ENCODE measurements around the gene HS3ST5. TPM values are rescaled to one million over a fixed set of nuclear protein-coding genes. Genes with fewer than 3 reads are reported as not detected.
"Not testable (repeated sequence)": the region's sequence is repeated elsewhere in the genome, so short reads cannot be mapped to it uniquely, and the experiment has no call there.

HS3ST5 gene
- total RNA-seq, 3 donors from 2014 or later = not detected

- H3K9me3 ChIP-seq = no peaks in the 10 kb centered on the region
- no peak for DNase-seq (ENCODE audit: low spot score in 2 of 2)
- no peaks in the 10 kb centered on the region for H3K27me3 ChIP-seq
- H3K36me3 ChIP-seq = no peaks in the 10 kb centered on the region
- TF ChIP-seq POLR2AphosphoS5 (IDR thresholded peaks at IDR 0.05) (no peak), POLR2A (IDR thresholded peaks at IDR 0.05) (no peak), CTCF (IDR thresholded peaks at IDR 0.05) (no peak)
- H3K4me3 ChIP-seq = no peak overlapping the region
- no peaks in the 10 kb centered on the region for H3K4me1 ChIP-seq
- intact Hi-C loops (cut with DNase I; ENCODE audit: low total_unique reads) = no loop called here
- no peak overlapping the region for H3K27ac ChIP-seq
Observed at GRCh38 chr6:114055349-114055748, 287.5 kb downstream of the HS3ST5 start.

GRCh38 chr6:114053791-114054190 lies 289.0 kb downstream of the HS3ST5 start:
- no peaks in the 10 kb centered on the region for H3K9me3 ChIP-seq
- no peaks in the 10 kb centered on the region for H3K36me3 ChIP-seq
- no peak overlapping the region for H3K4me3 ChIP-seq
- no peaks in the 10 kb centered on the region for H3K27me3 ChIP-seq
- no peaks in the 10 kb centered on the region for H3K4me1 ChIP-seq
- no peak overlapping the region for H3K27ac ChIP-seq
- no peak for TF ChIP-seq POLR2A (IDR thresholded peaks at IDR 0.05)
- no peak for TF ChIP-seq CTCF (IDR thresholded peaks at IDR 0.05)
- TF ChIP-seq POLR2AphosphoS5 (IDR thresholded peaks at IDR 0.05) = no peak
- intact Hi-C loops (cut with DNase I; ENCODE audit: low total_unique reads) = no loop called here
- DNase-seq (ENCODE audit: low spot score in 2 of 2) = no peak

- intact Hi-C loops (cut with DNase I; ENCODE audit: low total_unique reads) = no loop called here
- H3K4me1 ChIP-seq = no peaks in the 10 kb centered on the region
- no peak for DNase-seq (ENCODE audit: low spot score in 2 of 2)
- H3K36me3 ChIP-seq = no peaks in the 10 kb centered on the region
- no peaks in the 10 kb centered on the region for H3K9me3 ChIP-seq
- H3K27me3 ChIP-seq = no peaks in the 10 kb centered on the region
- no peak overlapping the region for H3K4me3 ChIP-seq
- H3K27ac ChIP-seq = no peak overlapping the region
- TF ChIP-seq POLR2A (IDR thresholded peaks at IDR 0.05) (no peak), POLR2AphosphoS5 (IDR thresholded peaks at IDR 0.05) (no peak), CTCF (IDR thresholded peaks at IDR 0.05) (no peak)
Observed at GRCh38 chr6:114052141-114052540, 290.7 kb downstream of the HS3ST5 start.

- no peak overlapping the region for H3K27ac ChIP-seq
- intact Hi-C loops (cut with DNase I; ENCODE audit: low total_unique reads) = no loop called here
- TF ChIP-seq POLR2A (IDR thresholded peaks at IDR 0.05) (no peak), POLR2AphosphoS5 (IDR thresholded peaks at IDR 0.05) (no peak), CTCF (IDR thresholded peaks at IDR 0.05) (no peak)
- no peaks in the 10 kb centered on the region for H3K9me3 ChIP-seq
- no peaks in the 10 kb centered on the region for H3K4me1 ChIP-seq
- no peak overlapping the region for H3K4me3 ChIP-seq
- no peaks in the 10 kb centered on the region for H3K27me3 ChIP-seq
- H3K36me3 ChIP-seq = no peaks in the 10 kb centered on the region
- no peak for DNase-seq (ENCODE audit: low spot score in 2 of 2)
Observed at GRCh38 chr6:114051031-114051430, 291.8 kb downstream of the HS3ST5 start.

GRCh38 chr6:114049367-114049966 lies 293.4 kb downstream of the HS3ST5 start:
- intact Hi-C loops (cut with DNase I; ENCODE audit: low total_unique reads) = no loop called here

GRCh38 chr6:114044566-114044965 lies 298.3 kb downstream of the HS3ST5 start:
- H3K4me3 ChIP-seq; H3K36me3 ChIP-seq; DNase-seq (ENCODE audit: low spot score in 2 of 2); H3K4me1 ChIP-seq; H3K27ac ChIP-seq; intact Hi-C loops (cut with DNase I; ENCODE audit: low total_unique reads); H3K9me3 ChIP-seq; H3K27me3 ChIP-seq: not testable (repeated sequence)

More at GRCh38 chr6:114049367-114049966, 293.4 kb downstream of the HS3ST5 start:
- TF ChIP-seq CTCF (IDR thresholded peaks at IDR 0.05) (no peak), POLR2AphosphoS5 (IDR thresholded peaks at IDR 0.05) (no peak), POLR2A (IDR thresholded peaks at IDR 0.05) (no peak)
- Histone ChIP-seq H3K9me3 (no peaks in the 10 kb centered on the region), H3K4me3 (no peak overlapping the region), H3K27ac (no peak overlapping the region), H3K27me3 (no peaks in the 10 kb centered on the region), H3K36me3 (no peaks in the 10 kb centered on the region), H3K4me1 (no peaks in the 10 kb centered on the region)
- no peak for DNase-seq (ENCODE audit: low spot score in 2 of 2)

Data from breast epithelium (tissue), 4 donors.